Measurements from ENCODE around the gene GPC2. TPM values are rescaled to one million over a fixed set of nuclear protein-coding genes. Genes with fewer than 3 reads are reported as not detected.
"Not testable (repeated sequence)": the region's sequence is repeated elsewhere in the genome, so short reads cannot be mapped to it uniquely, and the experiment has no call there.

The GPC2 gene
- total and polyA plus RNA-seq, 2 experiments from 2014 or later: 32.1 to 47.9 TPM

GRCh38 chr7:100192969-100193368 lies 15.8 kb upstream of the GPC2 start:
- H3K27ac ChIP-seq: no peak overlapping the region
- no peaks in the 10 kb centered on the region for H3K9me3 ChIP-seq (ENCODE audit: low read depth)
- no peak for DNase-seq (ENCODE audit: low read depth in 1 of 2, low spot score in 1 of 2)
- no peaks in the 10 kb centered on the region for H3K36me3 ChIP-seq
- H3K4me3 ChIP-seq: no peak overlapping the region
- H3K27me3 ChIP-seq: no peaks in the 10 kb centered on the region
- H3K4me1 ChIP-seq (ENCODE audit: low read depth): peaks cover 30% of the 10 kb centered on the region
- no peak for TF ChIP-seq CTCF (IDR thresholded peaks at IDR 0.05; ENCODE audit: low read depth, low read length)

DNA sequence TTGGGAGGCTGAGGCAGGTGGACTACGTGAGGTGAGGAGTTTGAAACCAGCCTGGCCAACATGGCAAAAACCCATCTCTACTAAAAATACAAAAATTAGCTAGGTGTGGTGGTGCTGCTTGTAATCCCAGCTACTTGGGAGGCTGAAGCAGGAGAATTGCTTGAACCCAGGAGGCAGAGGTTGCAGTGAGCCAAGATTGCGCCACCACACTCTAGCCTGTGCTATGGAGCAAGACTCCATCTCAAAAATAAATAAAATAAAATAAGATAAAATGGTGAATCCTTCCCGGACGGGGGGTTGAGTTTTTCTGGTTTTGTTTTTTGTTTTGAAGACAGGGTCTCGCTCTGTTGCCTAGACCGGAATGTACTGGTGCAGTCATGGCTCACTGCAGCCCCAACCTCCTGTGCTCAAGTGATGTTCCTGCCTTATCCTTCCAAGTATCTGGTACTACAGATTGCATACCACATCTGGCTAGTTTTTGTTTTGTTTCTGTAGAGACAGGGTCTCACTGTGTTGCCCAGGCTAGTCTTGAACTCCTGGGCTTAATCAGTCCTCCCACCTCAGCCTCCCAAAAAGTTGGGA lies 15.2 kb upstream of the GPC2 start:
- not testable (repeated sequence) for DNase-seq (ENCODE audit: low read depth in 1 of 2, low spot score in 1 of 2); H3K27ac ChIP-seq; H3K4me3 ChIP-seq; H3K36me3 ChIP-seq; H3K27me3 ChIP-seq; H3K9me3 ChIP-seq (ENCODE audit: low read depth)
- H3K4me1 ChIP-seq (ENCODE audit: low read depth): peaks cover 30% of the 10 kb centered on the region

DNA sequence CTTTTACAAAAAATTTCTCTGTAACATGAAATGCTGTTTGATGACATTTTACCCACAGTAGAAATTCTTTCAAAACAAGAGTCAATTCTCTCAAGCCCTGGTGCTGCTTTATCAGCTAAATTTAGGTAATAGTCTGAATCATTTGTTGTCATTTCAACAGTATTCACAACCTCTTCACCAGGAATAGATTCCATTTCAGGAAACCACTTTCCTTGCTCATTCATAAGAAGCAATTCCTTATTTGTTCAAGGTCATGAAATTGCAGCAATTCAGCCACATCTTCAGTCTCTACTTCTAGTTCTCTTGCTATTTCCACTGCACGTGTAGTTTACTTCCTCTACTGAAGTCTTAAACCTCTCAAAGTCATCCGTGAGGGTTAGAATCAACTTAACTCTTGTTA lies 14.6 kb upstream of the GPC2 start:
- Histone ChIP-seq H3K4me1 (ENCODE audit: low read depth) (peaks cover 30% of the 10 kb centered on the region), H3K4me3 (no peak overlapping the region), H3K9me3 (ENCODE audit: low read depth) (no peaks in the 10 kb centered on the region), H3K27ac (no peak overlapping the region), H3K27me3 (no peaks in the 10 kb centered on the region), H3K36me3 (no peaks in the 10 kb centered on the region)
- TF ChIP-seq CTCF (IDR thresholded peaks at IDR 0.05; ENCODE audit: low read depth, low read length): no peak
- DNase-seq (ENCODE audit: low read depth in 1 of 2, low spot score in 1 of 2): peak in 1 of 2 donors; percentile 67

- no peaks in the 10 kb centered on the region for H3K27me3 ChIP-seq
- DNase-seq (ENCODE audit: low read depth in 1 of 2, low spot score in 1 of 2): peak; percentile 37 to 65
- H3K9me3 ChIP-seq (ENCODE audit: low read depth): no peaks in the 10 kb centered on the region
- H3K4me3 ChIP-seq: no peak overlapping the region
- H3K36me3 ChIP-seq: no peaks in the 10 kb centered on the region
- peak; percentile 49 for TF ChIP-seq CTCF (IDR thresholded peaks at IDR 0.05; ENCODE audit: low read depth, low read length)
- peak overlapping the region; percentile 73 for H3K27ac ChIP-seq
- H3K4me1 ChIP-seq (ENCODE audit: low read depth): peaks cover 30% of the 10 kb centered on the region
These were observed 13.0 kb upstream of the GPC2 start for GRCh38 chr7:100190048-100190711.

DNA sequence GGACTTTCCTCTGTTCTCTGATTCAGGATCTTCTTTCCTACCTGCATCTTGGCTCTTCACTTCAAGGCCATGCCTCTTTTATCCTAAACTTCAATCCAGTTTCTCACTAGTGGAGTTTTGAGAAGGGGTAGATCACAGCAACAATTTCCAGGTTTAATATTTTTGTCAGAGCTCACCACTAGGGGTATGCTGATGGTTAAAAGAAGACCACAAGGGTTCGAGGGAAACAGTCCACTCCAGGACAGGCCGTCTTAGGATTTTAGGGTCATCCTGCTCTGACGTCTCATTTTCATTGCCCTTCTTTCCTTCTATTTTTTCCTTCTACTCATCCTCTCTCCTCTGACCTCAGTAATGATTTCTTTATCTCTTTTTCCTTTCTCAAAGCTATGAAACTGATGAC lies 11.9 kb upstream of the GPC2 start:
- no peaks in the 10 kb centered on the region for H3K27me3 ChIP-seq
- no peaks in the 10 kb centered on the region for H3K9me3 ChIP-seq (ENCODE audit: low read depth)
- H3K36me3 ChIP-seq: no peaks in the 10 kb centered on the region
- peak overlapping the region; percentile 73 for H3K27ac ChIP-seq
- no peak for TF ChIP-seq CTCF (IDR thresholded peaks at IDR 0.05; ENCODE audit: low read depth, low read length)
- peaks cover 30% of the 10 kb centered on the region for H3K4me1 ChIP-seq (ENCODE audit: low read depth)
- H3K4me3 ChIP-seq: no peak overlapping the region
- DNase-seq (ENCODE audit: low read depth in 1 of 2, low spot score in 1 of 2): no peak

DNA sequence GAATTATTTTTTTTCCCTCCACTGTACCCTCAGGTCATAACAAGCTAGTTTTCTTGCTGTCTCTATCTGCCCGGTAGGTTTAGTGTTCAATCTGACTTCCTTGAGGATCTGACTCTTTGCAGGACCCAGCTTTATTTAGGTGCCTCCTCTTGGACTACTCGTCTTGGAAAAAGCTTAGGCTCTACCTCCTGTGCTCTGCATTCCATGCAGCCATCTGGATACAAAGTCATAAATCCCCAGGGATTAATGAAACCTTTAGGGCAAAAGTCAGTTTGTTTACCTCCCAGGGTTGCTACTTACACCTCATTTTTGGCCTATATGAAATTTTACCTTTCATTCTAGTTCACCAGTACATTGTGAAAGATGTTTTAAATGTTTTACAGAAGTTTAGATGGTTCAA lies 8.5 kb upstream of the GPC2 start:
- Histone ChIP-seq H3K27me3 (no peaks in the 10 kb centered on the region), H3K9me3 (ENCODE audit: low read depth) (no peaks in the 10 kb centered on the region), H3K4me1 (ENCODE audit: low read depth) (peaks cover 15% of the 10 kb centered on the region), H3K36me3 (no peaks in the 10 kb centered on the region), H3K4me3 (no peak overlapping the region), H3K27ac (no peak overlapping the region)
- TF ChIP-seq CTCF (IDR thresholded peaks at IDR 0.05; ENCODE audit: low read depth, low read length): no peak
- DNase-seq (ENCODE audit: low read depth in 1 of 2, low spot score in 1 of 2): no peak

- not testable (repeated sequence) for H3K4me1 ChIP-seq (ENCODE audit: low read depth); H3K27ac ChIP-seq; H3K4me3 ChIP-seq; H3K36me3 ChIP-seq; H3K27me3 ChIP-seq; DNase-seq (ENCODE audit: low read depth in 1 of 2, low spot score in 1 of 2); H3K9me3 ChIP-seq (ENCODE audit: low read depth)
These were observed 5.9 kb upstream of the GPC2 start for GRCh38 chr7:100183090-100183489.

DNA sequence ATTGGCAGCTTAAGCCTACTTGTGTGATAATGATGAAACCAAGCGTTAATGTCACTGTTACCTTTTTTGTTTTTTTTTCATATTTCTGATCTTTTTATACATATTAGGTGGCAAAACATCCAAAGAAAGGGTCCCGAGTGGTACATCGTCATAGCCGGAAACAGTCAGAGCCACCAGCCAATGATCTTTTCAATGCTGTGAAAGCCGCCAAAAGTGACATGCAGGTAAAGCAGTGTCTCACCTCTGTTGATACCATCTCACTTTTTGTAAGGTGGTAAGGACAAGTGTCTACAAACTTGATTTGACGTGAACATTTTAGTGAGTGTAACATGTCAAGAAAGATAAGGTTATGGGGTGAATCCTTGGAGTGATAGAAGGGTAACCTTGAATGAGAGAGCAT lies 5.4 kb upstream of the GPC2 start:
- H3K4me1 ChIP-seq (ENCODE audit: low read depth); H3K4me3 ChIP-seq; H3K9me3 ChIP-seq (ENCODE audit: low read depth); H3K27me3 ChIP-seq; DNase-seq (ENCODE audit: low read depth in 1 of 2, low spot score in 1 of 2); H3K27ac ChIP-seq; H3K36me3 ChIP-seq: not testable (repeated sequence)

GRCh38 chr7:100180084-100180483 lies 2.9 kb upstream of the GPC2 start:
- H3K27ac ChIP-seq; H3K36me3 ChIP-seq; H3K4me3 ChIP-seq; H3K9me3 ChIP-seq (ENCODE audit: low read depth); DNase-seq (ENCODE audit: low read depth in 1 of 2, low spot score in 1 of 2); H3K4me1 ChIP-seq (ENCODE audit: low read depth); H3K27me3 ChIP-seq: not testable (repeated sequence)
